Loucy (cell line): Measurements from ENCODE around the gene CDH9.

Source experiments
- EZH2phosphoT487 ChIP-seq: fragments of 200-600 bp; IDR thresholded peaks from 2 replicates; pipeline ENCODE4 v1.6.1; 2018; ENCODE audit warnings: antibody characterized with exemption, mild to moderate bottlenecking, moderate library complexity, borderline replicate concordance
- TF ChIP-seq, protein P1 (sequence below): fragments of 200-600 bp; sonication (generic); conservative IDR thresholded peaks from 2 replicates; pipeline ENCODE4 v1.5.1; 2014; ENCODE audit warnings: mild to moderate bottlenecking, antibody characterized with exemption, low read length

DNA sequence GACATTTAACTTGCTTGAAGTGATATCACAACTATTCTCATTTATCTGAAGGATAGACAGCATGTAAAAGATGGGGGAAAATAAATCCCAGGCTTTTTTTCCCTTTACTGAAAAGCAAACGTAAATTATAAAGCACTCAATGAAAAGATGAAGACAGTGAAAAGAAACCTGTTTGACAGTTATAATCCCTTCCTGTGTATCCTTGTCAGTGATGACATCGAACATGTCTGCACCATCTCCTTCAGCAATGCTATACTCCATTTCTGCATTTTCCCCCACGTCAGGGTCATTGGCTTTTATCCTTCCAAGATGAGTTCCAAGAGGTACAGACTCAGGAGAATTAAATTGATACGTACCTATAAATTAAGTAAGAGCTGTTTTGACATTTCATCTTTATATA lies 134.9 kb downstream of the CDH9 start:
- TF ChIP-seq, protein P1, sequence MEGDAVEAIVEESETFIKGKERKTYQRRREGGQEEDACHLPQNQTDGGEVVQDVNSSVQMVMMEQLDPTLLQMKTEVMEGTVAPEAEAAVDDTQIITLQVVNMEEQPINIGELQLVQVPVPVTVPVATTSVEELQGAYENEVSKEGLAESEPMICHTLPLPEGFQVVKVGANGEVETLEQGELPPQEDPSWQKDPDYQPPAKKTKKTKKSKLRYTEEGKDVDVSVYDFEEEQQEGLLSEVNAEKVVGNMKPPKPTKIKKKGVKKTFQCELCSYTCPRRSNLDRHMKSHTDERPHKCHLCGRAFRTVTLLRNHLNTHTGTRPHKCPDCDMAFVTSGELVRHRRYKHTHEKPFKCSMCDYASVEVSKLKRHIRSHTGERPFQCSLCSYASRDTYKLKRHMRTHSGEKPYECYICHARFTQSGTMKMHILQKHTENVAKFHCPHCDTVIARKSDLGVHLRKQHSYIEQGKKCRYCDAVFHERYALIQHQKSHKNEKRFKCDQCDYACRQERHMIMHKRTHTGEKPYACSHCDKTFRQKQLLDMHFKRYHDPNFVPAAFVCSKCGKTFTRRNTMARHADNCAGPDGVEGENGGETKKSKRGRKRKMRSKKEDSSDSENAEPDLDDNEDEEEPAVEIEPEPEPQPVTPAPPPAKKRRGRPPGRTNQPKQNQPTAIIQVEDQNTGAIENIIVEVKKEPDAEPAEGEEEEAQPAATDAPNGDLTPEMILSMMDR: no peak
- TF ChIP-seq EZH2phosphoT487: no peak
